NOMO-1 treated with dmso at 0.1 percent for 144 hours (cell line): ENCODE data around the gene SIAH1.
"Not testable (repeated sequence)": the region's sequence is repeated elsewhere in the genome, so short reads cannot be mapped to it uniquely, and the experiment has no call there.

Experiments used
- DNase-seq: peaks from one replicate; lab custom pipeline; 2025; ENCODE audit not compliant: unreplicated experiment; lab: John Stamatoyannopoulos, UW

Gene SIAH1

DNA sequence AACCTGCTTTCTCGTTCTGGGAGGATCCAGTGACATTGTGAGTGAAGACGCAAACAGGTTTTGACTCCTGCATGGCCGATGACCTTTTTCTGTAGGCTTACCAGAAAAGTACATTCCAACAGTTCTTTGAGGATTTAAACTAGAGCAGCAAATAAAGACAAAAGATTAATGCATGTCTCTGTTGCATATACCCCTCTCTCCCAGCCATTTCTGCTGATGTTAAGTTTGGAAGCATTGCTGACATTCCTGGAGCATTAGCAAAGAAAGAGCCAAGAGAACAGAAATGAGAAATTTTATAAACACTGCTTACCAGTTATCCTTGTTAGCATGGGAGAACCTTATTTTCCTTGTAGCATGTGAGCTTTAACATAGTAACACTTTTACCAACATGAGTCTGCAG lies 49.3 kb downstream of the SIAH1 start:
- DNase-seq = no peak

DNA sequence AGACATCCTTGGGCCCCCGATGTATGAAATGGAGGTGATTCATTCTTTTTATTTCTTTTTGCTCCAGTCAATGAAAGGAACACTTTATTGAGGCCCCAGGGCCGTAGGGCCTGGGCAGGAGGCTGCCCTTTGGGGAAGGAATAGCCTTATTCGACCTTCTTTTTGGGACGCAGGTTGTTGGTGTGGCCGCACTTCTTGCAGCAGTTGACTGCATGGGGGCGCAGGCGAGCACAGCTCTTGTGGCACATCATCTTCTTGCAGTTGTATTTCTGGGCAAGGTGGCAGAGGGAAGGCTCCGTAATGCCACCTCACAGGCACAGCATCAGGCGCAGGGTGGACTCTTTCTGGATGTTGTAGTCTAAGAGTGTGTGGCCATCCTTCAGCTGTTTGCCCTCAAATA lies 50.9 kb downstream of the SIAH1 start:
- DNase-seq = no peak

DNA sequence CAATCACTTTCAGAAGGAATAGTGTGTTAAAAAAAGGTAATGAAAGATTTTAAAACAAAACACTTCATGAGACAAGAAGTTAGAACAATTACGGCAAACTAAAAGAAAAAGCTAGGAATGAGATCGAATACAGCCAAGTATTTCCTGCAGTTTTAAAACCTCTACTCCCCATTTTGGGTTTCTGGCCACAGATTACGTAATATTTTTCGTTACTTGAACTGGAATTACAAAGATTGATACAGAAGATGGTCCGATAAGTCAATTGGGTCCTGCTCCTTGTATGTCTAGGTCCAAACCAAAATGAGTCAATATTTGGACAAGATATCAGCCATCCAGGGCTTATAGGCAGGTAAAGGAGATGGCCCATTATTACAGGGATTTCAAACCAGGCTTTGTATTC lies 52.2 kb downstream of the SIAH1 start:
- DNase-seq = no peak

DNA sequence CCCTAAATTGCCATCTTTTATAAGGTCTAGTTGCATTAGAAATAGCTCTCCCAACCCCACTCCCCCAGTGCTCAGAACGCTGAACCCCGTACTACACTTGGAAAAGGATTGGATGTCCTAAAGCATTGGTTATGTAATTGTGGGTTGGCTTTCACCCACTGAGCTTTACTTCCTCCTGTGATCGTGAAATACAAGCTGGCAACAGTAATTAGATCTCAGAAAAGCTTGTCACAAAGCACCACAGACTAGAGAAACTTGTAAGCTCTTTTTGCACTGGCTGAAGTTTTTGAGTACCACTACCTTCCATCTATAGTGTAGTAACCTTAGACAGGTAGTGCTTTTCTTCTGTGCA lies 54.4 kb downstream of the SIAH1 start:
- DNase-seq = peak; percentile 14

DNA sequence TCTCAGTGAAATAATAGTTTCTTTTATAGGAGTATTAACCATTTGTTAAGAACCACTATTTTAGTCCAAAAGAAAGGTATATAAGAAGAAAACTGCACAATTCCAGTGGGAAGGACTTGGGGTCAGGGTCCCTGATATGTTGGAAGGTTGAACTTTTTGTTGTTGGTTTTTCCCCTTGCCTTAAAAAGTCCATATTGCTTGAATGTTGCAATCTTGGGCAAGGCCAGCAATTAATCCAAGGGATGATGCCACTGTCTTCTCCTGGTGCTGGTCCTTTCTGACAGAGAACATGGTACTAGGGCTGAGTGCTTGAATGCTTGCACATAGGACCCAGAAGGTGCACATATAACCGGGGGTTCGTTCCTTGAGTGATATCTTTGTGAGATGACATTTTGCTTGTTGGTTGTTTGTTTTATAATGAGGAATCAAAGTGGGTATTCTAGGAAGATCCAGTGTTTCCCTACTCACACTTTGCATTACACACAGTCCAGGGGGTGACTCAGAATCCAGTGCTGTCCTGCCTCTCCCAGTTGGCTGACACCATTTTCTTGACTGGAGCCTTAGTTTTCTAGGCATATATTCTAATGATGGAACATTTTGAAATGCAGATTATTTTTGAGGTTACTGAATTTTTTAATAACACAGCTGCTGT lies 54.9 kb downstream of the SIAH1 start:
- no peak for DNase-seq

DNA sequence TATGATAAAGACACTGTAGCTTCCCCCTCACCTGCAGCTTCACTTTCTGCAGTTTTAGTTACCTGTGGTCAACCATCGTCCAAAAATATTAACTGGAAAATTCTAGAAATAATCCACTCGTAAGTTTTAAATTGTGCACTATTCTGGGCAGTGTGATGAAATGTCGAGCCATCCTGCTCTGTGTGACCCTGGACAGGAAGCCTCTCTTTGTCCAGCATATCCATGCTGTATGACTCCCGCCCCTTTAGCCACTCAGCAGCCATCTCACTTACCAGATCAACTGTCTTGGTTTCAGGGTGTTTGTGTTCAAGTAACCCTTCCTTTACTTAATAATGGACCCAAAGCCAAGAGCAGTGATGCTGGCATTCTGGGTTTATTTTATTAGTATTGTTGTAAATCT lies 56.1 kb downstream of the SIAH1 start:
- no peak for DNase-seq

DNA sequence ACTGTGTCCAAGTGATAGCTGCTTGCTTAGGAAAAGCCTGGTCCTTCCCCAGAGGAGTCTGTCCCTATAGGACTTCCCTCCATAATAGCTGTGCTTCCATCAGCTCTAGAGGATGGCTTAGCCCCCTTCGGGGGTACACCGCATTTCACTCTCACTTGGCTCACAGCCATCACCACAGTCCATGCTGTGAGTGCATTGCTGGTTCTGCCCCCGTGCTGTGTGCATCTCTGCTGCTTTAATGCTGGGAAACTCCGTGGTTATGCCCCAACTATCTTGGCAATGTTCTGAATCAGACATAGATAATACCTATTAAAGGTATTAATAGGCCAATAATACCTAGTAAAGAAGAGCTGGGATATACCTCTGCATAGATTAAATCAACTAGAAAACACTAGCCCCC lies 58.3 kb downstream of the SIAH1 start:
- DNase-seq = no peak

DNA sequence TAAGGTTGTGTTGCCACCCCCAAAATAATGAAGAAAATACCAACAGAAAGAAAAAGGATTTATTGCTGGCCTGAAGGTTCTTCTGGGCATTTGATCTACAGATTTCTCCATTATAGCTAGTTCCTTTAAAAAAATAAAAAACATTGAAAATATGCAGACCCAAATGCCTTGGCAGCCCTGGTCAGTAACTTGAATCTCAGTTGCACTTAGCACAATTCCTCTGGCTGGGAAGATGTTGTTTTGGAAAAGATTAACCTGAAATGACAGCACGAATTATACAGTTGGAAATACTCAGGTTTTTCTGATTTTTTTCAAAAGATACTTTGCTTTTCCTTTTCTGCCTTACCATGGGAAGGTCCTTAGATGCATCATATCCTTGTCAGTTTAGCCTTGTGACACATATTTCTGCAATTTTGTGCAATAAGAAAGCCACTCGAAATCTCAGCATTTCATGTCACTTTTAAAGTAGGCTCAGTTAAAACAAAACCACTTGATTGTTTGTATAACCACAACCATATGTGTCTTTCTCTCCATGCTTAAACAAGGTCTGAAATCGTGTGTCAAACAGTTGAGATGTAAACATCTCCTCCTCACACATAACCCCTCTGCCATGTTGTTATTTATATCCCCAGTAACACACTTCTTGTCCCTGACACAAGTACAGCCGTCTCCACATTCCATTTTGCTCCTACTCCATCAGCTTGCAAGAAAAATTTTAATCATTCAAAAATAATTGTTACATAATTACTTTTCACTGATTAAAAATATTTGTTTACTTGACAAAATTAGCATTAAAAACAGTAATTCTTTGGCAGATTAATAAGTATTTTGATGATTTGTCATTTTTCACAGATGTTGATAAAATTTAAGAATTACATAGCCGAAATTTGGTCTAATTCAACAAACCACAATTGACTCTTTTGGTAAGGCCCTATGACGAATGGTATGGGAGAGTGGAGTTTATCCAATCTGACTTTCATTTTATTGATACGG lies 61.1 kb downstream of the SIAH1 start:
- DNase-seq = no peak

DNA sequence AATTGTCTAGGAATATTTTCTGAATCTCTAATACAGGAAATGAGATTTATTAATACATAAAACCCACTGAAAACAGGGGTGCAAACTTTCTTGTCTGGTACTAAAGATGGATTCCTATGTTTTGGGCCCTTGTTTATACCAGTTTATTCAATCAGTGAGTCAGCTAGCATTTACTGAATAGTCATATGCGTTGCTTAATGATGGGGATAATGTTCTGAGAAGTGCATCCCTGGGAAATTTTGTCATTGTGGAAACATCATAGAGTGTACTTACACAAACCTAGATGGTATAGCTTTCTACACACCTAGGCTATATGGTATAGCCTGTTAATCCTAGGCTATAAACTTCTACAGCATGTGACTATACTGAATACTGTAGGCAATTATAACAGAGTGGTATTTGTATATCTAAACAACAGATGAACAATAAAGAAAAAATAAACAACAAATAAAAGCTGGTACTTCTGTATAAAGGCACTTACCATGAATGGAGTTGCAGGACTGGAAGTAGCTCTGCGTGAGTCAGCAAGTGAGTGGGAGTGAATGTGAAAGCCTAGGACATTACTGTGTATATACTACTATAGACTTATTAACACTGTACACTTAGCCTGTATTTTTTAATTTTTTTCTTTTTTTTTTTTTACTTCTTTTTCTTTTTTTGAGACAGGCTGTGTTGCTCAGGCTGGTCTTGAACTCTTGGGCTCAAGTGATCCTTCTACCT lies 63.7 kb downstream of the SIAH1 start:
- DNase-seq = no peak

DNA sequence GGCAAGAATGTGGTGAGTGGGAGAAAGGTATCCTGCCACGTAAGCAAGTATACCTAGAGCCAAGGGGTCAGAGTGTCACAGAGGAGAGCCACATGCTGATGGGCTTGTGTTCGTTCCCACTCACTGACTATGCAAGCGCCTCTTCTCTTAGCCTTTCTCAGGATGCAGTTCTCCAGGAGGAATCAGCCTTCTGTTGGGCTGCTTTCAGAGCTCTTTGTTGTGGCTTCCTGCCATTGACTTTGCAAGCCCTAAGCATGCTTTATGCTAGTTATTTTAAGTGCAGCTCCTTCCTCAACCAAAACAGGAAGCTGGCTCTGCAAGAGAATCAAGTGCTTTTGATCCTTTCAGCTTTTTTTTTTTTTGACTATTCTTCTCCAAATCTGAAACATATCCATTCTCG lies 66.6 kb downstream of the SIAH1 start:
- peak; percentile 58 for DNase-seq

DNA sequence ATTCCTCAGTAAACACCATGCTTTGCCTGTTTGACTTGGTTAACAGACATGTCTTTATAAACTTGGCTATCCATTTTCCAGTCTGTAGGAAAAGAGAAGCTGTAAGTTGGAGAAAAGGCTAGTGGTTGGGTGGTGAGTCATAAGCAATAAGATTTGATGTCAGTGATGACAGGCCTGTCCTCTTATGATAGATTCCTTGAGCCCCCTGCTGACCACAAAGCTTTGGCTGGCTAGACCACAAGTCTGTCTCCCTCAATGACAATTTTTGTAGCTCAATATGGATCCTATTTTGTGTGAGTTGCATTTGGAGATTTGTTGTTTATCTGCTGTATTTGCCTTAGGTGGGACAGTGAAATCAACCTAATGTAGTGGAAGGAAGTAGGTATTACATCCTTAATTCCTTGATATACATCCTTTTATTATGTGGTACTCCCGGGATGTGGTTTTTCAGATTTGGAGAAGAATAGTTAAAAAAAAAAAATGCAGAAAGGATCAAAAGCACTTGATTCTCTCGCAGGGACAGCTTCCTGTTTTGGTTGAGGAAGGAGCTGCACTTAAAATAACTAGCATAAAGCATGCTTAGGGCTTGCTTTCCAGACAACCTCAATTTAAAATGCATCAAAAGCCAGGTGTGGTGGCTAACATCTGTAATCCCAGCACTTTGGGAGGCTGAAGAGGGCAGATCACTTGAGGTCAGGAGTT lies 67.4 kb downstream of the SIAH1 start:
- DNase-seq = peak; percentile 48

DNA sequence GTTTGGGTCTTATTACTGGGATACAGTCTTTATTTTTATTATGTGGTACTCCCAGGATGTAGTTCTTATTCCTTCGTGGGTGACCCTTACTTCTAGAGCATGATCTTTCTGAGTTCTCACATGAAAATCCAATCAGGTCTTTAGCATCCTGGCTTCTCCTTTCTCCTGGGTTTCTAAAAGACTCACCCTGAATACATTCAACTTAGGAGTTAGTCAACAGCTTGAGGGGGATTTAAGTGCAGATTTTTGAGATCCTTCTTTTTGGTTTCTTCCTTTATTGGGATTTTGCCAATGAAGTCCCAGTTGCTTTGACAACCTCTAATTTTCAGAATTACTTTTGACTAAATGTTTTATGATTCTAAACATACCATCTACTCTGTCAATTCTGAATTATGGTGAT lies 68.2 kb downstream of the SIAH1 start:
- DNase-seq = no peak

DNA sequence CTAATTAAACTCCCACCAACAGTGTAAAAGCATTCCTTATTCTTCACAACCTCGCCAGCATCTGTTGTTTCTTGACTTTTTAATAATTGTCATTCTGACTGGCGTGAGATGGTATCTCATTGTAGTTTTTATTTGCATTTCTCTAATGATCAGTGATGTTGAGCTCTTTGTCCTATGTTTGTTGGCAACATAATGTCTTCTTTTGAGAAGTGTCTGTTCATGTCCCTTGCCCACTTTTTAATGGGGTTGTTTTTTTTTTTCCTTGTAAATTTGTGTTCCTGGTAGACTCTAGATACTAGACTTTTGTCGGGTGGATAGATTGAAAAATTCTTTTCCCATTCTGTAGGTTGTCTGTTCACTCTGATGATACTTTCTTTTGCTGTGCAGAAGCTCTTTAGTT lies 71.3 kb downstream of the SIAH1 start:
- not testable (repeated sequence) for DNase-seq

DNA sequence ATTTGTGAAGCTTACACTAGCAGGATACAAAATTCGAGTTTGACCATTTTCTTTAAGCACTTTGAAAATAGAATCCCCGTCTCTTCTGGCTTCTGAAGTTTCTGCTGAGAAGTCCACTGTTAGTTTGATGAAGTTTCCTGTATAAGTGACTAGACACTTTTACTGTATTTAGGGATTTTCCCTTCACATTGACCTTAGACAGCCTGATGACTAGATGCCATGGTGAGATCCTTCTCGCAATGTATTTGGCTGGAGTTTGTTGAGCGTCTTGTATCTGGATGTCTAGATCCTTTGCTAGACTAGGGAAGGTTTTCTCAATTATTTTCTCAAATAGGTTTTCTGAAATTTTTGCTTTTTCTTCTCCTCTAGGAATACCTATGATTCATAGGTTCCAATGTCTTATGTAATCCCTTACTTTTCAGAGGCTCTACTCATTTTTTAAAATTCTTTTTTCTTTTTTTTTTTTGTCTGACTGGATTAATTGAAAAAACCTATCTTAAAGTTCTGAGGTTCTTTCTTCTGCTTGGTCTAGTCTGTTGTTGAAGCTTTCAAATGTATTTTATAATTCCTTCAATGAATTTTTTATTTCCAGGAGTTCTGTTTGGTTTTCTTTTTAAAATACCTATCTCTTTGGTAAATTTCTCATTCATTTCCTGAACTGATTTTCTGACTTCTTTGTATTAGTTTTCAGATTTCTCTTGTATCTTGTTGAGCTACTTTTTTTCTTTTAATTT lies 74.1 kb downstream of the SIAH1 start:
- DNase-seq = no peak
